MM.1S (cell line): ENCODE data around the gene RAB25.

Experiments
- DNase-seq: peaks from one replicate; pipeline ENCODE4 v3.0.0-alpha.2; 2015
- H2AFZ ChIP-seq: fragments of 300-600 bp; sonication (generic); 2 replicates; pipeline ENCODE4 v1.6.0; 2016; ENCODE audit warnings: antibody characterized with exemption, low read length
- H3F3A ChIP-seq: fragments of 300-600 bp; sonication (generic); 2 replicates; pipeline ENCODE4 v1.6.1; 2016; ENCODE audit warnings: mild to moderate bottlenecking, antibody characterized with exemption, low read length, moderate library complexity, mixed read lengths; ENCODE audit not compliant: insufficient read depth
- H3K27ac ChIP-seq: fragments of 300-600 bp; sonication (generic); 2 replicates; pipeline ENCODE4 v1.5.1; 2016; ENCODE audit warnings: mild to moderate bottlenecking, low read length
- H3K27me3 ChIP-seq: fragments of 300-600 bp; sonication (generic); replicated peaks from 2 replicates; pipeline ENCODE4 v1.6.0; 2016; ENCODE audit warnings: low read length; ENCODE audit not compliant: insufficient read depth
- H3K36me3 ChIP-seq: fragments of 300-600 bp; sonication (generic); replicated peaks from 2 replicates; pipeline ENCODE4 v1.6.1; 2016; ENCODE audit warnings: mild to moderate bottlenecking, low read length, mixed read lengths; ENCODE audit not compliant: insufficient read depth
- H3K4me1 ChIP-seq: fragments of 300-600 bp; sonication (generic); 2 replicates; pipeline ENCODE4 v1.6.1; 2016; ENCODE audit warnings: low read length, mixed read lengths
- H3K4me2 ChIP-seq: fragments of 300-600 bp; sonication (generic); 2 replicates; pipeline ENCODE4 v1.6.0; 2016; ENCODE audit warnings: low read depth, low read length
- H3K4me3 ChIP-seq: fragments of 300-600 bp; sonication (generic); 2 replicates; pipeline ENCODE4 v1.5.1; 2016; ENCODE audit warnings: low read length, mixed read lengths
- H3K79me2 ChIP-seq: fragments of 300-600 bp; sonication (generic); 2 replicates; pipeline ENCODE4 v1.6.1; 2016; ENCODE audit warnings: mixed run types, low read length, mixed read lengths
- H3K9ac ChIP-seq: fragments of 300-600 bp; sonication (generic); 2 replicates; pipeline ENCODE4 v1.6.1; 2016; ENCODE audit warnings: low read length, mixed read lengths
- H3K9me2 ChIP-seq: fragments of 300-600 bp; sonication (generic); replicated peaks from 2 replicates; pipeline ENCODE4 v1.6.1; 2016; ENCODE audit warnings: mild to moderate bottlenecking, low read length, mixed read lengths; ENCODE audit not compliant: insufficient read depth
- H3K9me3 ChIP-seq: fragments of 300-600 bp; sonication (generic); replicated peaks from 2 replicates; pipeline ENCODE4 v1.6.1; 2016; ENCODE audit warnings: mild to moderate bottlenecking, low read length, mixed read lengths; ENCODE audit not compliant: insufficient read depth
- H4K20me1 ChIP-seq: fragments of 300-600 bp; sonication (generic); 2 replicates; pipeline ENCODE4 v1.6.1; 2016; ENCODE audit warnings: mild to moderate bottlenecking, low read length, moderate library complexity, mixed read lengths; ENCODE audit not compliant: insufficient read depth
- EZH2 ChIP-seq: fragments of 300-600 bp; sonication (generic); optimal IDR thresholded peaks from 2 replicates; pipeline ENCODE3; 2017; ENCODE audit warnings: low read depth, mild to moderate bottlenecking, antibody characterized with exemption, low read length, mixed read lengths
- EZH2phosphoT487 ChIP-seq: fragments of 300-600 bp; sonication (generic); IDR thresholded peaks from 2 replicates; pipeline ENCODE4 v1.6.1; 2018; ENCODE audit warnings: antibody characterized with exemption, low read length
- TF ChIP-seq, protein P1 (sequence below): fragments of 300-600 bp; sonication (generic); IDR thresholded peaks from 2 replicates; pipeline ENCODE4 v1.5.1; 2016; ENCODE audit warnings: antibody characterized with exemption, low read length, mixed read lengths

Gene RAB25

DNA sequence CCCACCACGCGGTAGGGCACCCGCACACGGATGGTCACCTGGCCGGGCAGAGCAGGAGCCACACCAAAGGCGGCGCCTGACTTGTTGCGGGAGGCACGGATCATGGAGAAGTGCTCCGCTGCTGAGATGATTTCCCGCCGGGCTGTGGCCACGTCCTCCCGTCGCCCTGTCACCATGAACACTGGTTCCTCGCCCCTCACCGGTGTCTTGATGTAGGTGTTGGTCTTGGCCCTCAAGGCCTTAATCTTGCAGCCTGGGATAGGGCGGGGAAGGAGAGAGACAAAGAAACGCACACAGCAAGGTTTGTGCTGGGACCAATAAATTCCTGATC, 16.4 kb downstream of the RAB25 start:
- peaks cover 43% of the 10 kb centered on the region for H3K27me3 ChIP-seq
- no peaks in the 10 kb centered on the region for H3K9me2 ChIP-seq
- H3K36me3 ChIP-seq, result no peaks in the 10 kb centered on the region
- H3K9me3 ChIP-seq, result no peaks in the 10 kb centered on the region
- no peak overlapping the region for H3K27ac ChIP-seq
- no peak overlapping the region for H3K4me3 ChIP-seq
- H3F3A ChIP-seq, result no peaks in the 10 kb centered on the region
- H3K9ac ChIP-seq, result no peak overlapping the region
- no peak for DNase-seq
- H4K20me1 ChIP-seq, result no peaks in the 10 kb centered on the region
- H3K4me1 ChIP-seq, result no peaks in the 10 kb centered on the region
- no peaks in the 10 kb centered on the region for H3K79me2 ChIP-seq
- no peak overlapping the region for H3K4me2 ChIP-seq
- TF ChIP-seq EZH2 (no peak), EZH2phosphoT487 (no peak)
- TF ChIP-seq, protein P1, sequence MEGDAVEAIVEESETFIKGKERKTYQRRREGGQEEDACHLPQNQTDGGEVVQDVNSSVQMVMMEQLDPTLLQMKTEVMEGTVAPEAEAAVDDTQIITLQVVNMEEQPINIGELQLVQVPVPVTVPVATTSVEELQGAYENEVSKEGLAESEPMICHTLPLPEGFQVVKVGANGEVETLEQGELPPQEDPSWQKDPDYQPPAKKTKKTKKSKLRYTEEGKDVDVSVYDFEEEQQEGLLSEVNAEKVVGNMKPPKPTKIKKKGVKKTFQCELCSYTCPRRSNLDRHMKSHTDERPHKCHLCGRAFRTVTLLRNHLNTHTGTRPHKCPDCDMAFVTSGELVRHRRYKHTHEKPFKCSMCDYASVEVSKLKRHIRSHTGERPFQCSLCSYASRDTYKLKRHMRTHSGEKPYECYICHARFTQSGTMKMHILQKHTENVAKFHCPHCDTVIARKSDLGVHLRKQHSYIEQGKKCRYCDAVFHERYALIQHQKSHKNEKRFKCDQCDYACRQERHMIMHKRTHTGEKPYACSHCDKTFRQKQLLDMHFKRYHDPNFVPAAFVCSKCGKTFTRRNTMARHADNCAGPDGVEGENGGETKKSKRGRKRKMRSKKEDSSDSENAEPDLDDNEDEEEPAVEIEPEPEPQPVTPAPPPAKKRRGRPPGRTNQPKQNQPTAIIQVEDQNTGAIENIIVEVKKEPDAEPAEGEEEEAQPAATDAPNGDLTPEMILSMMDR, result no peak
- no peak overlapping the region for H2AFZ ChIP-seq

- no peaks in the 10 kb centered on the region for H3K36me3 ChIP-seq
- peaks cover 52% of the 10 kb centered on the region for H3K27me3 ChIP-seq
- H2AFZ ChIP-seq, result no peak overlapping the region
- H3K4me1 ChIP-seq, result peaks cover 5% of the 10 kb centered on the region
- H3K9me3 ChIP-seq, result no peaks in the 10 kb centered on the region
- H4K20me1 ChIP-seq, result no peaks in the 10 kb centered on the region
- H3K4me3 ChIP-seq, result no peak overlapping the region
- H3K9ac ChIP-seq, result no peak overlapping the region
- no peaks in the 10 kb centered on the region for H3K79me2 ChIP-seq
- no peak for DNase-seq
- H3K4me2 ChIP-seq, result no peak overlapping the region
- H3F3A ChIP-seq, result no peaks in the 10 kb centered on the region
- no peaks in the 10 kb centered on the region for H3K9me2 ChIP-seq
- TF ChIP-seq, protein P1, result no peak
- TF ChIP-seq EZH2phosphoT487, result no peak
- TF ChIP-seq EZH2, result no peak
- H3K27ac ChIP-seq, result no peak overlapping the region
These were observed 17.8 kb downstream of the RAB25 start for GRCh38 chr1:156078728-156079127.

DNA sequence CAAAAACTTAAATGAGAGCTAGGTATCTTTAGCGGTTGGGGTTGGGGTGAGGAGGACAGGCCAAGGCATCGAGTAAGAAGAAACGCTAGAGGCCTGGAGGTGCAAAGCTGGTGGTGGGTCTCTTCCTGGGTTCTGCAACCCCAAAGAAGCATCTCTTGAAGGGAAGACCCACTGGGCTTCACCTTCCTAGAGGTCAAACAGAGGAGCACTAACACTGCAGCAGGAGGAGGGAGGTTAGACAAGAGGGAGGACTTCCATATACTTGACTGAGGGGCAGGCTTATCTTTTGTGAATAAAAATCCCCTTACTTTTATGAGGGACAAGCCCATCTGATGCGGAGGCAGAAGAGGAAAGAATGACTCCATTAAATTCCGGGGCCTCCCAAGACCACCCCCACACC, 18.8 kb downstream of the RAB25 start:
- H3K9me3 ChIP-seq, result no peaks in the 10 kb centered on the region
- peaks cover 60% of the 10 kb centered on the region for H3K27me3 ChIP-seq
- no peak overlapping the region for H3K27ac ChIP-seq
- no peak overlapping the region for H3K4me3 ChIP-seq
- no peak for TF ChIP-seq EZH2phosphoT487
- TF ChIP-seq EZH2, result no peak
- no peak overlapping the region for H3K9ac ChIP-seq
- no peaks in the 10 kb centered on the region for H3K79me2 ChIP-seq
- no peak for DNase-seq
- H4K20me1 ChIP-seq, result no peaks in the 10 kb centered on the region
- no peaks in the 10 kb centered on the region for H3F3A ChIP-seq
- H3K9me2 ChIP-seq, result no peaks in the 10 kb centered on the region
- no peaks in the 10 kb centered on the region for H3K36me3 ChIP-seq
- no peak overlapping the region for H3K4me2 ChIP-seq
- H3K4me1 ChIP-seq, result peaks cover 5% of the 10 kb centered on the region
- H2AFZ ChIP-seq, result no peak overlapping the region

DNA sequence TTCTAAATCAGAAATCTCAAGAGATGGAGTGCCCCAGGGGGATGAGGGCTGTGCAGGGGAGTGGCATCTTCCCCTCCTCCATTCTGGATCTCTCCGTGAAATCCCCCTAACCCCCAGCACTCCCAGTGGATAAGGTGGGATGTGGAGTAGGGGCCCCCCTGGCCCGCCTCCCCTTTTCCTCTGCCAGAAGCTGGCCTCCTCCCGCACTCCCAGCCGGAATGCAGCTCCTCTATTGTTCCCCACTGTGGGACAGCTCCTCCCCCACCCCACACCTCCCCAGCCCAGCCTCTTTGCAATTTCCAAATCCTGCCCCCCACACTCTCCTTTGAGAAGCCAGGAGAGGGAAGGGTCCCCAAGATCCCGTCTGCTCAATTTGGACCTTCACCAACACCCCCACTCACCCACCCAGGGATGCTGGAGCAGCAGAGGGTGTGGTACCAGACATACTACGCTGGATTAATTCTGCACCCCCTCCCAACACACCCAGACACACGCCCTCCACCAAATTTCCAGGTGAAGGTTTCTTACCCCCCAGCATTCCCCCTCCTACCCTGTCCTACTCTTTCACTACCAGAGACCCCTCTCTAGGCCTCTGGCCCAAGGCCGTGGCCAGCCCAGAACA, 19.4 kb downstream of the RAB25 start:
- H3K4me1 ChIP-seq, result peaks cover 5% of the 10 kb centered on the region
- H3K4me2 ChIP-seq, result no peak overlapping the region
- no peak overlapping the region for H3K9ac ChIP-seq
- H3K9me3 ChIP-seq, result no peaks in the 10 kb centered on the region
- no peak for TF ChIP-seq EZH2
- TF ChIP-seq, protein P1, result no peak
- TF ChIP-seq EZH2phosphoT487, result no peak
- H3K9me2 ChIP-seq, result no peaks in the 10 kb centered on the region
- H3K4me3 ChIP-seq, result no peak overlapping the region
- H3K27me3 ChIP-seq, result peaks cover 56% of the 10 kb centered on the region
- no peaks in the 10 kb centered on the region for H3K79me2 ChIP-seq
- H4K20me1 ChIP-seq, result no peaks in the 10 kb centered on the region
- DNase-seq, result no peak
- no peaks in the 10 kb centered on the region for H3F3A ChIP-seq
- no peak overlapping the region for H3K27ac ChIP-seq
- no peak overlapping the region for H2AFZ ChIP-seq
- H3K36me3 ChIP-seq, result no peaks in the 10 kb centered on the region
